ENCODE results near the gene KBTBD12.

The KBTBD12 gene

DNA sequence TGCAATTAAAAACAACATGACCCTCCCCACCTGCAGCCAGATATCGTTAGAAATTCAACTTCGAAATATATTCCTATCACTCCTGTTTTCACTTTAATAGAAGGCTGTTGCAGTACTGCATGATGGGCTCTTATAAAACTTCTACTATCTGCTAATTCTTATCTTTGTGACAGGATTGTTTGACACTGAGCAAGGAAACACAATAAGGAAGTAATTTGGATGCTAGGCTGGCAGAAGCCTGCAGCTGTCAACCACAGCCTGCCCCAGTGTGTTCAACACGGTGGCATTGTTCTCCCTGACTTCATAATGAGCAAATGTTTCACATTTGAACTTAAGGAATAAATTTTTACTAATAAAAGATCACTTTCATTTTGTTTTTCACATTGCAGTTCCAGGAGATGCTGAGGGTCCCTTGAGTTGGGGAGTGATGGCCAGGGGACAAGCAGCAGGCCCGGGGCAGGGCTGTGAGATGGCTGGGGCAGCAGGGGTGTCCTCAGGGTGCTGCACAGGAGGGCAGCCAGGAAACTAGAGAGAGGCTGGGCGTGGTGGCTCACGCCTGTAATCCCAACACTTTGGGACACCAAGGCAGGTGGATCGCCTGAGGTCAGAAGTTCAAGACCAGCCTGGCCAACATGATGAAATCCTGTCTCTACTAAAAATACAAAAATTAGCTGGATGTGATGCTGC is 72.4 kb downstream of the KBTBD12 start:
- H3K27ac ChIP-seq (ENCODE audit: low read depth, low read length), result no peak overlapping the region
- H3K9me2 ChIP-seq (replicated peaks; ENCODE audit: insufficient read depth, low read length), result no peaks in the 10 kb centered on the region
- no peak overlapping the region for H3K4me2 ChIP-seq (ENCODE audit: low read depth, low read length, poor library complexity, severe bottlenecking)
- no peak for TF ChIP-seq EZH2phosphoT487 (conservative IDR thresholded peaks at IDR 0.05; ENCODE audit: low read length)
- TF ChIP-seq, protein P1, sequence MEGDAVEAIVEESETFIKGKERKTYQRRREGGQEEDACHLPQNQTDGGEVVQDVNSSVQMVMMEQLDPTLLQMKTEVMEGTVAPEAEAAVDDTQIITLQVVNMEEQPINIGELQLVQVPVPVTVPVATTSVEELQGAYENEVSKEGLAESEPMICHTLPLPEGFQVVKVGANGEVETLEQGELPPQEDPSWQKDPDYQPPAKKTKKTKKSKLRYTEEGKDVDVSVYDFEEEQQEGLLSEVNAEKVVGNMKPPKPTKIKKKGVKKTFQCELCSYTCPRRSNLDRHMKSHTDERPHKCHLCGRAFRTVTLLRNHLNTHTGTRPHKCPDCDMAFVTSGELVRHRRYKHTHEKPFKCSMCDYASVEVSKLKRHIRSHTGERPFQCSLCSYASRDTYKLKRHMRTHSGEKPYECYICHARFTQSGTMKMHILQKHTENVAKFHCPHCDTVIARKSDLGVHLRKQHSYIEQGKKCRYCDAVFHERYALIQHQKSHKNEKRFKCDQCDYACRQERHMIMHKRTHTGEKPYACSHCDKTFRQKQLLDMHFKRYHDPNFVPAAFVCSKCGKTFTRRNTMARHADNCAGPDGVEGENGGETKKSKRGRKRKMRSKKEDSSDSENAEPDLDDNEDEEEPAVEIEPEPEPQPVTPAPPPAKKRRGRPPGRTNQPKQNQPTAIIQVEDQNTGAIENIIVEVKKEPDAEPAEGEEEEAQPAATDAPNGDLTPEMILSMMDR (IDR thresholded peaks at IDR 0.05; ENCODE audit: insufficient read depth, low read length, poor library complexity, severe bottlenecking), result no peak
- no peak overlapping the region for H3K4me3 ChIP-seq (ENCODE audit: insufficient read depth, low read length, poor library complexity, severe bottlenecking)
- H2AFZ ChIP-seq (ENCODE audit: low read depth, low read length, severe bottlenecking), result no peak overlapping the region
- no peaks in the 10 kb centered on the region for H3K27me3 ChIP-seq (ENCODE audit: low read length)
- H3F3A ChIP-seq (ENCODE audit: insufficient read depth), result no peaks in the 10 kb centered on the region
- no peaks in the 10 kb centered on the region for H3K36me3 ChIP-seq (ENCODE audit: low read length)
- H3K9ac ChIP-seq (ENCODE audit: low read length), result no peak overlapping the region
- no peaks in the 10 kb centered on the region for H3K9me3 ChIP-seq (ENCODE audit: insufficient read depth, low read length)
- H4K20me1 ChIP-seq (ENCODE audit: low read depth, low read length), result no peaks in the 10 kb centered on the region
- no peaks in the 10 kb centered on the region for H3K79me2 ChIP-seq (ENCODE audit: insufficient read depth, low read length)

DNA sequence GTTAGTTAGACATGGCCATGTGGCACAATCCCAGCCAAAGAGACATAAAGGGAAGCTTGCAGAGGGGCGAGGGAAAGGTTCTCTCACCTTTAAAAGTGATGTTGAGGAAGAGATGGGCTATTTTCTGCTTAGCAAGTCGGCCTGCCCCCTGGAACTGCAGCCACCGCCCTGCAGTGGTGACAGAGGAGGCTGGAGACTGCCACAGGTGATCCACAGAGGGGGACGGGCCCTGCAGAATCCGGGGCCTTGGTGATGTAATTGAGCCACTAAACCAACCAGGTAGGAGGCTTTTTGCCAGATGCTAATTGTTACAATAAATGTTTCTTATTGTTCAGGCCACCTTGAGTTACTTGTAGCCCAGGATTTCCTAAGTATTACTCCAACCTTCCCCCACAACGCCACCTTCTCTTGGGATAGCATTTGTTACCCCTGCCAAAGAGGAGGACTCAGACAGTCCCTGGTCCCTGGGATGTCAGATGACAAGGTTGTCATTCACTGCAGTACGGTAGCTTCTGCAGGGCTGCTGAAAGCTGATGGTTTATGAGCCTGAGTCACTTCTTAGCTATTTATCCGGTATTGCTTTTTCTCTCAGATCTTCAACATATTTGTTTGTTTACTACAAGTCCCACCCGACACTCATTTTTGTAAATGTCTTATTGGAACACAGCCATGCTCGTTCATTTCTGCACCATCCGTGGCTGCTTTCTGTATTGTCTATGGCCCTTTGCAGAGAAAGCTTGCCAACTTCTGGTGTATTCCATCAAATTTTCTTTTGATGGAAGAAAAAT is 73.9 kb downstream of the KBTBD12 start:
- Histone ChIP-seq H3K36me3 (ENCODE audit: low read length) (no peaks in the 10 kb centered on the region), H3F3A (ENCODE audit: insufficient read depth) (no peaks in the 10 kb centered on the region), H3K9me2 (replicated peaks; ENCODE audit: insufficient read depth, low read length) (no peaks in the 10 kb centered on the region), H3K4me3 (ENCODE audit: insufficient read depth, low read length, poor library complexity, severe bottlenecking) (no peak overlapping the region), H3K4me2 (ENCODE audit: low read depth, low read length, poor library complexity, severe bottlenecking) (no peak overlapping the region), H3K9ac (ENCODE audit: low read length) (no peak overlapping the region), H3K27ac (ENCODE audit: low read depth, low read length) (no peak overlapping the region), H2AFZ (ENCODE audit: low read depth, low read length, severe bottlenecking) (no peak overlapping the region), H3K27me3 (ENCODE audit: low read length) (no peaks in the 10 kb centered on the region), H4K20me1 (ENCODE audit: low read depth, low read length) (no peaks in the 10 kb centered on the region), H3K9me3 (ENCODE audit: insufficient read depth, low read length) (no peaks in the 10 kb centered on the region), H3K79me2 (ENCODE audit: insufficient read depth, low read length) (no peaks in the 10 kb centered on the region)
- TF ChIP-seq, protein P1 (IDR thresholded peaks at IDR 0.05; ENCODE audit: insufficient read depth, low read length, poor library complexity, severe bottlenecking), result no peak
- no peak for TF ChIP-seq EZH2phosphoT487 (conservative IDR thresholded peaks at IDR 0.05; ENCODE audit: low read length)

DNA sequence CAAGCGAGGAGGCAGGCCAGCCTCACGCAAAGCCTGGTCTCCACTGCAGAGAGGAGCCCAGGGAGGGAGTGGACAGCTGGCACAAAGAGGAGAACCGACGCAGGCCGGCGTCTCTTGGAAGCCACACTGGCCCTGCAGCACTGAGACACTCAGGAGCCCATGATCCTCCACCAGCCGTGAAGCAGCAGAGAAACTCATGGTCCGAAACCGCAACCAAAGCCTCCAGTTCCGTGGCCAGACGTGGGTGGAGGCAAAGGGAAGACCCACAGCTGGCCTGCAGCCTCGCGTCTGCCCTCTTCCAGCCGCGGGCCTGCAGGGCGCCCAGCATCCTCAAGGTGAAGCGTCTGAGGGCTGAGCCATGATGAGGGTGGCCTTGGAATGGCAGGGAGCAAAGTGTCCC is 75.0 kb downstream of the KBTBD12 start:
- H3K4me2 ChIP-seq (ENCODE audit: low read depth, low read length, poor library complexity, severe bottlenecking), result no peak overlapping the region
- no peak overlapping the region for H3K9ac ChIP-seq (ENCODE audit: low read length)
- H3K27ac ChIP-seq (ENCODE audit: low read depth, low read length), result no peak overlapping the region
- H4K20me1 ChIP-seq (ENCODE audit: low read depth, low read length), result no peaks in the 10 kb centered on the region
- TF ChIP-seq EZH2phosphoT487 (conservative IDR thresholded peaks at IDR 0.05; ENCODE audit: low read length), result no peak
- TF ChIP-seq, protein P1 (IDR thresholded peaks at IDR 0.05; ENCODE audit: insufficient read depth, low read length, poor library complexity, severe bottlenecking), result no peak
- H3K27me3 ChIP-seq (ENCODE audit: low read length), result no peaks in the 10 kb centered on the region
- no peak overlapping the region for H2AFZ ChIP-seq (ENCODE audit: low read depth, low read length, severe bottlenecking)
- H3K36me3 ChIP-seq (ENCODE audit: low read length), result no peaks in the 10 kb centered on the region
- no peaks in the 10 kb centered on the region for H3F3A ChIP-seq (ENCODE audit: insufficient read depth)
- no peak overlapping the region for H3K4me3 ChIP-seq (ENCODE audit: insufficient read depth, low read length, poor library complexity, severe bottlenecking)
- H3K9me2 ChIP-seq (replicated peaks; ENCODE audit: insufficient read depth, low read length), result no peaks in the 10 kb centered on the region
- H3K79me2 ChIP-seq (ENCODE audit: insufficient read depth, low read length), result no peaks in the 10 kb centered on the region
- no peaks in the 10 kb centered on the region for H3K9me3 ChIP-seq (ENCODE audit: insufficient read depth, low read length)
